HepG2 (cell line): Measurements from ENCODE around the gene SLC6A8. TPM values are rescaled to one million over a fixed set of nuclear protein-coding genes. Genes with fewer than 3 reads are reported as not detected.

Experiments used
- ARHGAP35 ChIP-seq: sonication (generic); formaldehyde crosslinking; IDR thresholded peaks from 2 replicates; pipeline ENCODE4 v1.9.0; 2022; ENCODE audit warnings: mild to moderate bottlenecking, inconsistent platforms, moderate library complexity, missing genetic modification reagents, borderline replicate concordance
- BRF2 ChIP-seq: sonication (generic); formaldehyde crosslinking; IDR thresholded peaks from 2 replicates; pipeline ENCODE4 v1.8.1; 2022; ENCODE audit warnings: mild to moderate bottlenecking, missing genetic modification reagents
- HIVEP1 ChIP-seq: sonication (generic); formaldehyde crosslinking; IDR thresholded peaks from 2 replicates; pipeline ENCODE4 v1.4.0; 2020; ENCODE audit warnings: mild to moderate bottlenecking, missing genetic modification reagents
- HOXA5 ChIP-seq: sonication (generic); formaldehyde crosslinking; IDR thresholded peaks from 2 replicates; pipeline ENCODE4 v1.4.0; 2020; ENCODE audit warnings: missing genetic modification reagents
- LCORL ChIP-seq, 2 experiments: fragments of 450-650 bp in 1 of 2; sonication (generic) in 1 of 2; formaldehyde crosslinking in 1 of 2; IDR thresholded peaks; 2 replicates each; pipeline versions ENCODE4 v1.5.0 to v1.6.1; 2017 to 2020; ENCODE audit warnings: antibody characterized with exemption in 1 of 2, missing genetic modification reagents in 1 of 2
- MAX ChIP-seq: IDR thresholded peaks from 2 replicates; pipeline ENCODE4 v1.6.1; 2012; ENCODE audit warnings: inconsistent platforms
- MYPOP ChIP-seq: sonication (generic); formaldehyde crosslinking; IDR thresholded peaks from 2 replicates; pipeline ENCODE4 v1.8.1; 2023; ENCODE audit warnings: mild to moderate bottlenecking, moderate library complexity, missing genetic modification reagents
- NPAS2 ChIP-seq: sonication (generic); formaldehyde crosslinking; IDR thresholded peaks from 2 replicates; pipeline ENCODE4 v1.8.0; 2022; ENCODE audit warnings: mild to moderate bottlenecking, missing genetic modification reagents, borderline replicate concordance
- PHF5A ChIP-seq: IDR thresholded peaks from one replicate; pipeline ENCODE4 v1.6.1; 2018; ENCODE audit warnings: low read depth, missing genetic modification reagents; ENCODE audit not compliant: unreplicated experiment
- RAD21 ChIP-seq: fragments of 450-650 bp; formaldehyde crosslinking; IDR thresholded peaks from 2 replicates; pipeline ENCODE4 v1.5.0; 2020; ENCODE audit warnings: mild to moderate bottlenecking
- SALL2 ChIP-seq: sonication (generic); formaldehyde crosslinking; IDR thresholded peaks from 2 replicates; pipeline ENCODE4 v1.8.1; 2023; ENCODE audit warnings: mild to moderate bottlenecking, missing genetic modification reagents, inconsistent platforms
- SP5 ChIP-seq: IDR thresholded peaks from 2 replicates; pipeline ENCODE4 v1.6.1; 2016; ENCODE audit warnings: low read depth, borderline replicate concordance
- SYNCRIP ChIP-seq: fragments of 200-400 bp; formaldehyde crosslinking; IDR thresholded peaks from 2 replicates; pipeline ENCODE4 v1.6.1; 2018; ENCODE audit warnings: mild to moderate bottlenecking, low read depth, low read length; ENCODE audit not compliant: insufficient read depth
- ZKSCAN5 ChIP-seq: sonication (generic); formaldehyde crosslinking; IDR thresholded peaks from 2 replicates; pipeline ENCODE4 v1.5.1; 2020; ENCODE audit warnings: mild to moderate bottlenecking, missing genetic modification reagents
- ZNF235 ChIP-seq: sonication (generic); formaldehyde crosslinking; IDR thresholded peaks from 2 replicates; pipeline ENCODE4 v1.8.1; 2023; ENCODE audit warnings: mild to moderate bottlenecking, missing genetic modification reagents, borderline replicate concordance
- ZNF318 ChIP-seq: sonication (generic); formaldehyde crosslinking; IDR thresholded peaks from 2 replicates; pipeline ENCODE4 v1.4.0; 2020; ENCODE audit warnings: mild to moderate bottlenecking, missing genetic modification reagents
- ZNF547 ChIP-seq: sonication (generic); formaldehyde crosslinking; IDR thresholded peaks from 2 replicates; pipeline ENCODE4 v1.5.1; 2020; ENCODE audit warnings: mild to moderate bottlenecking, missing genetic modification reagents
- ZNF576 ChIP-seq: sonication (generic); formaldehyde crosslinking; IDR thresholded peaks from 2 replicates; pipeline ENCODE4 v1.4.0; 2020; ENCODE audit warnings: mild to moderate bottlenecking, missing genetic modification reagents
- polyA plus RNA-seq, 8 experiments: library from polyadenylated mRNA; depleted of rRNA in 3 of 8; stranded (reverse) in 7 of 8; unstranded in 1 of 8; fragments of >200 nt; fragmentation: Illumina TruSeq in 4 of 8; extraction: Trizol in 4 of 8; gene quantifications; 2 replicates each; pipeline versions ENCODE4 v1.2.1 to v1.2.3, GENCODE V29; 2011 to 2016; ENCODE audit warnings: low read depth in 4 of 8, missing spikeins in 1 of 8, mixed read lengths in 1 of 8; ENCODE audit not compliant: insufficient read depth in 1 of 8
- total RNA-seq, 5 experiments: library from RNA; depleted of rRNA; stranded (reverse); fragments of >200 nt; fragmentation: Illumina TruSeq; extraction: Trizol; gene quantifications; 2 replicates each; pipeline ENCODE4 v1.2.3, GENCODE V29; 2016; ENCODE audit warnings: low read depth in 1 of 5

The SLC6A8 gene
- total and polyA plus RNA-seq, 2 of the 13 experiments (the other 11 are each of a cell fraction or from before 2014, with no cell fraction given), result 13.9 to 176 TPM

GRCh38 chrX:153651540-153652079, 36.1 kb upstream of the SLC6A8 start (continued):
- TF ChIP-seq ZNF318 (CRISPR knock-in tag), result peak; percentile 81
- no peak for TF ChIP-seq HOXA5 (CRISPR knock-in tag)
- TF ChIP-seq NPAS2, result no peak
- no peak for TF ChIP-seq ZNF235 (CRISPR knock-in tag)
- no peak for TF ChIP-seq SYNCRIP
- TF ChIP-seq ARHGAP35, result no peak
- no peak for TF ChIP-seq SALL2 (CRISPR knock-in tag)
- no peak for TF ChIP-seq ZKSCAN5 (CRISPR knock-in tag)
- no peak for TF ChIP-seq ZNF547
- no peak for TF ChIP-seq MAX
- no peak for TF ChIP-seq LCORL (IDR thresholded peaks at IDR 0.05)
- TF ChIP-seq LCORL (CRISPR knock-in tag; IDR thresholded peaks at IDR 0.05), result no peak
- no peak for TF ChIP-seq ZNF576 (CRISPR knock-in tag)
- 0 out of 2 replicates have a peak, but pooled peaks have one; percentile 39 for TF ChIP-seq MYPOP (CRISPR knock-in tag)
- 0 out of 2 replicates have a peak, but pooled peaks have one; percentile 34 for TF ChIP-seq BRF2 (CRISPR knock-in tag)
- TF ChIP-seq PHF5A (CRISPR knock-in tag), result no peak
- peak; percentile 48; the same call in 1 of the 2 replicates for TF ChIP-seq RAD21 (CRISPR knock-in tag)
- TF ChIP-seq HIVEP1 (CRISPR knock-in tag), result no peak
- no peak for TF ChIP-seq SP5
